PFSK-1 (cell line): ENCODE results near the gene EIF4B.
A peak's percentile ranks its signal among the peaks of the same experiment; 100 is the strongest.

Experiments
- FOXP2 ChIP-seq: optimal IDR thresholded peaks from 2 replicates; pipeline ENCODE3; 2011; ENCODE audit warnings: borderline replicate concordance, control low read depth, inconsistent platforms; ENCODE audit not compliant: insufficient read depth; ENCODE audit errors: extremely low read length, extremely low read depth
- POLR2AphosphoS5 ChIP-seq: IDR thresholded peaks from 2 replicates; pipeline ENCODE4 v1.6.1; 2012; ENCODE audit warnings: low read depth, mild to moderate bottlenecking, control low read depth, low read length, moderate library complexity
- TAF1 ChIP-seq: IDR thresholded peaks from 2 replicates; pipeline ENCODE4 v1.6.1; 2012; ENCODE audit warnings: low read length, control low read depth, borderline replicate concordance; ENCODE audit not compliant: insufficient read depth
- TF ChIP-seq, protein P1 (sequence below), 2 experiments: IDR thresholded peaks; 2 replicates each; pipeline versions ENCODE4 v1.6.1 to v1.8.0; 2011 to 2012; ENCODE audit warnings: low read depth in 2 of 2, low read length in 2 of 2, control low read depth in 1 of 2, inconsistent platforms in 1 of 2, mild to moderate bottlenecking in 1 of 2, moderate library complexity in 1 of 2; ENCODE audit not compliant: insufficient read depth in 1 of 2

DNA sequence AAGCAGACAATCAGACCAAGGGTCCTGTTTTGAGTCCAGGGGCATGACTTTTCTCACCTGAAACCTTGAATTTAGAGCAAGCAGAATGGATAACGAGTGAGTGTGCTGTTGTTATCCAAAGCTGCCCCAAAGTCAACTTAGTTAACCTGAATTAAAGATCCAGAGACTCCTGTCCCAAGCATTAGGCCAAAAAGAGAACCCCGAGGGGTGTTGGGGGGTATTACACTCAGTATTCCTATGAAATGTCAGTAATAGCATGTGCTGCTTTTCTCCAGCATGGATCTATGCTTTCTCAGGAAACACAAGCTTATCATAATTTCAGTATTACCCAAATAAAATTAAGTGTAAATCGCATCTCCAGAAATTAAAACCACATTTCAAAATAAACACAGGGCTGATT lies 19.0 kb downstream of the EIF4B start:
- TF ChIP-seq POLR2AphosphoS5: 0 out of 2 replicates have a peak, but pooled peaks have one; percentile 40
- TF ChIP-seq, protein P1, sequence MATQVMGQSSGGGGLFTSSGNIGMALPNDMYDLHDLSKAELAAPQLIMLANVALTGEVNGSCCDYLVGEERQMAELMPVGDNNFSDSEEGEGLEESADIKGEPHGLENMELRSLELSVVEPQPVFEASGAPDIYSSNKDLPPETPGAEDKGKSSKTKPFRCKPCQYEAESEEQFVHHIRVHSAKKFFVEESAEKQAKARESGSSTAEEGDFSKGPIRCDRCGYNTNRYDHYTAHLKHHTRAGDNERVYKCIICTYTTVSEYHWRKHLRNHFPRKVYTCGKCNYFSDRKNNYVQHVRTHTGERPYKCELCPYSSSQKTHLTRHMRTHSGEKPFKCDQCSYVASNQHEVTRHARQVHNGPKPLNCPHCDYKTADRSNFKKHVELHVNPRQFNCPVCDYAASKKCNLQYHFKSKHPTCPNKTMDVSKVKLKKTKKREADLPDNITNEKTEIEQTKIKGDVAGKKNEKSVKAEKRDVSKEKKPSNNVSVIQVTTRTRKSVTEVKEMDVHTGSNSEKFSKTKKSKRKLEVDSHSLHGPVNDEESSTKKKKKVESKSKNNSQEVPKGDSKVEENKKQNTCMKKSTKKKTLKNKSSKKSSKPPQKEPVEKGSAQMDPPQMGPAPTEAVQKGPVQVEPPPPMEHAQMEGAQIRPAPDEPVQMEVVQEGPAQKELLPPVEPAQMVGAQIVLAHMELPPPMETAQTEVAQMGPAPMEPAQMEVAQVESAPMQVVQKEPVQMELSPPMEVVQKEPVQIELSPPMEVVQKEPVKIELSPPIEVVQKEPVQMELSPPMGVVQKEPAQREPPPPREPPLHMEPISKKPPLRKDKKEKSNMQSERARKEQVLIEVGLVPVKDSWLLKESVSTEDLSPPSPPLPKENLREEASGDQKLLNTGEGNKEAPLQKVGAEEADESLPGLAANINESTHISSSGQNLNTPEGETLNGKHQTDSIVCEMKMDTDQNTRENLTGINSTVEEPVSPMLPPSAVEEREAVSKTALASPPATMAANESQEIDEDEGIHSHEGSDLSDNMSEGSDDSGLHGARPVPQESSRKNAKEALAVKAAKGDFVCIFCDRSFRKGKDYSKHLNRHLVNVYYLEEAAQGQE (IDR thresholded peaks at IDR 0.05; ENCODE audit: insufficient read depth in 1 of 2, low read depth in 2 of 2, low read length in 2 of 2): no peak
- TF ChIP-seq TAF1: no peak
- no peak for TF ChIP-seq FOXP2
